NOMO-1 treated with DMSO at 0.1 percent for 48 hours (cell line): ENCODE measurements around the gene SHISA6.

Source experiments
- DNase-seq: peaks from one replicate; lab custom pipeline; 2025; ENCODE audit not compliant: unreplicated experiment; lab: John Stamatoyannopoulos, UW

Gene SHISA6

GRCh38 chr17:11564589-11565380 lies 323.8 kb downstream of the SHISA6 start:
- DNase-seq = no peak

GRCh38 chr17:11565591-11565990 lies 324.6 kb downstream of the SHISA6 start:
- no peak for DNase-seq

- DNase-seq = no peak
These were observed 338.0 kb downstream of the SHISA6 start for GRCh38 chr17:11578998-11579397.

GRCh38 chr17:11580677-11581076 lies 339.7 kb downstream of the SHISA6 start:
- DNase-seq = no peak

GRCh38 chr17:11582217-11582616 lies 341.2 kb downstream of the SHISA6 start:
- no peak for DNase-seq

- no peak for DNase-seq
These were observed 342.4 kb downstream of the SHISA6 start for GRCh38 chr17:11583306-11583992.

- DNase-seq = no peak
These were observed 348.7 kb downstream of the SHISA6 start for GRCh38 chr17:11589716-11590115.

GRCh38 chr17:11598274-11599221 lies 357.5 kb downstream of the SHISA6 start, which contains the start of gene DNAH9:
DNAH9 (plus strand) TSS chr17:11598470; CDS start chr17:11598499, 29 bp downstream.
- no peak for DNase-seq

- DNase-seq = no peak
These were observed 360.6 kb downstream of the SHISA6 start for GRCh38 chr17:11601661-11602060.

- no peak for DNase-seq
These were observed 367.4 kb downstream of the SHISA6 start for GRCh38 chr17:11608396-11608795.

- DNase-seq = no peak
These were observed 370.1 kb downstream of the SHISA6 start for GRCh38 chr17:11610999-11611566.

- no peak for DNase-seq
These were observed 371.9 kb downstream of the SHISA6 start for GRCh38 chr17:11612956-11613355.
